HG03354 (cell line): ENCODE data around the gene SMIM21.

ENCODE experiments used
- ATAC-seq: cut with Tn5 transposase; IDR thresholded peaks from one replicate; pipeline ENCODE4 v1.9.1; 2021; ENCODE audit warnings: mild to moderate bottlenecking; ENCODE audit not compliant: unreplicated experiment, poor library complexity, severe bottlenecking

SMIM21 gene

GRCh38 chr18:75384144-75384543, 43.4 kb downstream of the SMIM21 start:
- no peak for ATAC-seq

DNA sequence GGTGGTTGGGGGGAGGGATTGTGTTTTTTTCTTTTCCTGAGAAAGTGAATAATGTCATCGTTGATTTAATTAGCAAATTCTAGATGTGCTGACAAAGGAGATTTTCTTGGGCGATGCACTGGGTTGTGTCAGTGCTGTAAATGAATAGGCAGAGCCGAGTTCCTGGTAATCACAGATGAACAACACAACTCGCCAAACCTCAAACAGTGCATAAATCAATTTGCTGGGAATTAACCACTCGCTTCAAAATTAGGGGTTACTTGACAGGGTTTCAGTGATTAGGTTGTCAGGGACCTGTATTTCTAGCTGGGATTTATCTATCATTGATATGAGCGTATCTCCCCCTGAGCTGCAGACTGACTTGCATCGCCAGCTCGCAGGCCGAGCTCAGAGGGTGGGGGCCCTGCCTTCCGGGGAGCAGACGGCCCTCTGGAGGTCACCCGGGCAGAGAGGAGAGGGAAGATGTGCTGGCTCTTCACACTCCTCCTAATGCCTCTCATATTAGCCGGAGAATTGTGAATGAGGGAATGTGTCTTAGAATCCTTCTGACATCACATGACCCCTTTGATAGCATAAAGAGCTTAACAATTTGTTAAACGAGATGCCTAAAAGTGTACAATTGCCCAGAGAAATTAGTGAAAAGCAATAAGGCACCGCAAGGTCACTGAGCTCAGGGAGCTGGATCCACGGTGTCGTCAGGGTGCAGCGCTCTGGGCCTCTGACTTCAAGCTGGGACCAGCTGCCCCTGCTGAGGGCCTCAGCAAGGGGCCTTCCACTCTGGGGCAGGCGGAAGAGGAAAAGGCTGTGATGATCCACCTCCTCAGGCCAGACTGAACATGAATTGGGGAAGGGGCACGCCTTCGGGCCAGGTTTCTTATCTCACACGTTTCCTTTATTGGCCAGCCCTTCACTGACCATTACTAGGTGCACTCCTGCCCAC, 48.9 kb downstream of the SMIM21 start:
- ATAC-seq, result no peak

DNA sequence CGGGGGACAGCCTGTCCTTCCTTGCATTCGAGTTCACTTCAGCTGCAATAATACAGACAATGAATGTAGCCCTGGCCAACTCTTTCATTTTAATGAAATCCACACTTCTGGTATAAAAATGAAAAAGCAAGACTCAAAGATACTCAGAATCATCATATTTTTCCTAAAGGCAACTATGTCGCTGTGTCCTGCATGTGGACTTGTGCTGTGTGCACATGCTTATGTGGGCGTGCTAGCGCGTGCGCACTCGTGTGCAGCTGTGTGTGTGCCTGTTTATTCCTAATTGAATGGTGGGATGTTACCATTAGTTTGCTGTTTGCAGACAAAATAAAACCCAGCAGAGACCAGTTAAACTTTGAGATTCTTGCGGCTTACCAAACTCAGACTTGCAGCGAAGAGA, 49.6 kb downstream of the SMIM21 start:
- no peak for ATAC-seq

DNA sequence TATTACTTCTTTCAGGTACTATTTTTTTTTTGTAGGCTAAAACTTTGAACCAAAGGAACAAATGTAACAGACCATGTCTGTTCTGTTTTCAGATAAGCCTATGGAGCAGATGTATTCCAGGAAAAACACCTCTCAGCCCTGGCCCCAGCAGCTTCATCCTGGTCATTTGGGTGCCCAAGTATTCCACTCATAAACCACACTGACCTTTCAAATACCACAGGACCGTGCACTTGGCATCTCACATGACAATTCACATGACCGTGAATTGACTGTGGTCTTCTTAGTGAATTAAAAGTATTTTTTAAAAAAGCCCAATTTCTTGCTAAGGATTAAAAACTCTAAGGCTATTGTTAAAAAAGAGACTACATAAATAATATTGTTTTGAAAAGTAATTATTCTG, 50.2 kb downstream of the SMIM21 start:
- ATAC-seq, result no peak

DNA sequence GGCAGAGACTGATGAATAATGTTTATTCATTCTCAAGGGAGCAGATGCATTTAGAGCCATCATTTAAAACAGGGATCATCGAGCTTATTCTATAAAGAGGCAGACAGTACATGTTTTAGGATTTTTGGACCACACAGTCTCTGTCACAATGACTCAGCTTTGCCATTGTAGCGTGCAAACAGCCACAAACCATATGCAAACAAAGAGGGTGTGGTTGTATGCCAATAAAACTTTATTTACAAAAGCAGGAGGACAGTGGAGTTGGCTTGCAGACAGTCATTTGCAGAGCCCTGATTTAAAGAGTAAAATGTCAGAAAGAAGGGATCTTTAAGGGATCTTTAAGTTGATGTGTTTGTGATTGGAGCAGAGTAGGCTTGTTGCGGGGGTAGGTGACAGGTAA, 51.5 kb downstream of the SMIM21 start:
- no peak for ATAC-seq

- ATAC-seq, result no peak
Measured at GRCh38 chr18:75375341-75375740, 52.2 kb downstream of the SMIM21 start.

- no peak for ATAC-seq
Measured at GRCh38 chr18:75374466-75374865, 53.0 kb downstream of the SMIM21 start.

DNA sequence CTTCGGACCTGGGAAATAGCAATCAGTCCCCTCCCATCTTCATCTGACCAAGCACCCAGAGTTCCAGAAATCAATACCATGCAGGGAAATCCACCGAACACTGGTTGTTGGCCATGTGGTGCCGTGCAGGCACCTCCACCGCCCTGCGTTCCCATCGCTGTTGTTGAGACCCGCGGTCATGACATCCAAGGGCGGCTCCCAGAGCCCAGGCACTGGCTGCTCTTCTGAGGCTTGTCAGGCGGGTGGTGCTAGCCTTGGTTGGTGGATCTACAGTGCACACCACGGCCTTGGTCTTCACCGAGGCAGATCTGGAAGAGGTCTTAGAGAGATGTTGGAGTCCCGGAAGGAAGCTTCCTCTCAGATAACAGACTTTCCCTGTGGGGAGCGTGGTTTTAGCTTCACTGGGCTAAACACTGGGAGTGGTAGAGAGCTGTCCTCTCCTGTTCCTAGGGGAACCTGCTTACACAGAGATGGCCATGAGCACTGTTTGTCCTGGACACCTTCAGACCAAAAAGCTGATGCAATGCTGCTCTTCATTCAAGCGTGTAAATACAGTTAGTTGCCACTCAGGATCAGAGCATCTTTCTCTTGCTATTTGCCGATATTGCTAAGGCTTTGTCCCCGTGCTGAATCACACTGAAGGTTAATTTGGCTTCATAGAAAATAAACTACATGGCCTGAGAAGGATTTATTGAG, 58.3 kb downstream of the SMIM21 start:
- no peak for ATAC-seq

DNA sequence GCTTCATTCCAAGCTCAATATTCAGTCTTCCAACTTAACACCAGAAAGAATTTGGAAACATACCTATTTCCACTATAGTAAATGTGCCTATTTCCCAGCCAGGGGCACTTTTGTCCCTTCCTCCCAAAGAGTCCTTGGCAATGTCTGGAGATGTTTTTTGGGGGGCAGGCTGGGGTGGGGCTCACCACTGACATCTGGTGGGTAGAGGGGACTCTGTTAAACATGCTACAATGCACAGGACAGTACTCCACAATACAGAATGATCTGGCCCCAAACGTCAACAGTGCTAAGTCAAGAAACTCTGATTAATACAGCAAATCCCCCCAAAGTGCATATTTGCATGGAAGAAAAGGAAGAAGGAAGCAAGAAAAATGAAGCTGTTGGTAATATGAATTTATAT, 61.7 kb downstream of the SMIM21 start:
- no peak for ATAC-seq

GRCh38 chr18:75365254-75365629, 62.3 kb downstream of the SMIM21 start:
- no peak for ATAC-seq

DNA sequence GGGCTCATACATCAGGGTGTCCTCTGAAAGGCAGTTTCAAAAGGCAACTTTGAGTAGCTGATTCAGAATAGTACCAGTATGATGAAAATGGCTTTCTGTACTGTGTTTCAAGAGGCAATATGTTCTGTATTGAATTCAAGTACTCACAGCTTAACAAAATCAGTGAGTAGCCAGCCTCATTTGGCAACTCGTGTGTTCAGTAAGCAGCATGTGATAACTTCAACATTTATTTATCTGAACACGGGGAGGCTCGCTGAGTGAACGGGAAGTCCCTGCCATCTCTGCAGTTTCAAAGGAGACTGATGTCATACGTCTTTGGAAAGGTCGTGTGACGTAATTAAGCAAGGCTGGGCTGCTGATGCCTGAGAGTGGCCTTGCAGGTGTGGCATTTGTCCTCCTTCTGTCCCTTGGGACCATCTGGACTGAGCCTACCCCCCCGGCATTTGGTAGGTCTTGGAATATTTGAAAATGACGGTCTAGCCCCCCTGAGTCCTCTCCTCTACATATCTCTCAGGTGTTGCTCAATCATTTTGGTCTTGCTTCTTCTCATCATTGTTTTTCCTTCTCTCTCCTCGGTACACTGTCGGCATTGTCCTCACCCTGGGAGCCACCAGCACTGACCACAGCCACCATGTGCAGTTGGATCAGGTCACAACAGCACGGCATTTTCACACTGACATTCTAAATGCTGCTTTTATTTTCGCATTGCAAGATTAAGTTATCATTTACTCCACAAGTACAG, 62.8 kb downstream of the SMIM21 start:
- no peak for ATAC-seq

DNA sequence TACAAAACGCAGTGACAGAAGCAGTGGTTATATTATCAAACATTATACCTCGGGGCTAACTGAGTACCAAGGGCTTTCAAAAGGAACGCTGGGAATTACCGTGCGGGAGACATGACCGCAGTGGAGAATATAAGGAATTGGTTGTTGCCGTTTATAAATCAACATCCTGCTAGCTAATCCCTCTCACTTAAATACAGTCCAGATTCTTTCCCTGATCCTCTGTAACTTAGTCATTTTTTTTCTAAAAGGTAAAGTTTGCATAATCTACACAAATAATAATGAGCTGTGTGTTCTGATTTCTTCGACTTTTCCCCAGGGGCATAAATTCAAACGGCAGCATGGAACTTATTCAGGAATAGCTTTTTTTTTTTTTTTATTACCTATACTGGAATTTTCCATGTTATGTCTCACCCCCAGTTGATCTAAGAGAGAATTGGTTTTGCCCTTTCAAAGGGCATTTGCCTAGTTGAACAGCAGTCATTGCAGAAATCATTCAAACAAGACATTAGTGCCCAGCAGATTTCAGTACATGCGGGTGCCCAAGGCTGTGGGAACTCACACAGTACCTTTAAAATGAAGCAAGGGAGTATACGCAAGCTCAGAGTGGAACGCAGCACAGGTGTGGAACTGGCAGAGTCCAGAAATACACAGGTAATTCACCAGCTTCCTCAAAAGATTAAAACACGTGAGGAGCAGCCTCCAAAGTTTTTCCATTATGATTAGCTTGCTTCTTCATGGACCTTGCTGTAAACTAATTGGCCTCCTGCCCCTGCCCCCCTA, 63.9 kb downstream of the SMIM21 start:
- ATAC-seq, result no peak

DNA sequence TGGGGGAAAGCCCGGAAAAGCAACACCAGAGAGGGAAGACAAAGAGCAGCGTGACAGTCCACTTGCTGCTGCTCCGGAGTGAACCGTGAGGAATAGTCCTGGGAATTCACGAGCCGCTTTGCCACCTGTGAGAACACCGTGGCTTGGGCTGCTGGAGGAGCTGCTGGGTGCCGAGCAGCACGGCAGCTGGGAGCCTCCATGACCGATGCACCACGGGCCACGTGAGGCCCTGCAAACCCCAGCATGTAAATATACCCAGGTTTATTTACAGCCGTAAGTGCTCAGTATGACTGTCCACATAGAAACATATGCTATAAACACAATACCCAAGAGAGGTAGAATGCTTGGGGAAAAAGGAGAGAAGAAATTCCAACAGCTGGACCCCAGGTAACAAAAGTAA, 65.1 kb downstream of the SMIM21 start:
- ATAC-seq, result no peak

DNA sequence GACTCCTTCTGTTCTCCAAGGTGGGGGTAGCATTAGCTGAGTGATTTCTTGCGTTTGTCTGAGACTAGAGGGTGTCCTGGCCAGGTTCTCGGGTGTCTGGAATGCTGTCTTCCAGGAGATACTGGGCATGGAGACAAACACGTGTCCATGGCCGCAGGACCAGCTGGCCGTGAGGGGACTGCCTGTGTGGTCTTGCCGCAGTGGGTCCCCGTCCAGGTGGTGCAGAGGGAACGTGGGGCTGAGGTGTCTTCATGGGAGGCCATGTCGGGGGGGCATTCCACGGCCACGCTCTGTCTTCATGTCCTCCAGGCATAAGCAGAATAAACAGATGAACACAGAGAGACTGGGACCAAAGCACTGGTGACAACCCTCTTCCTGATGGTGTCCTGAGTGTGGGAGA, 66.6 kb downstream of the SMIM21 start:
- ATAC-seq, result no peak

DNA sequence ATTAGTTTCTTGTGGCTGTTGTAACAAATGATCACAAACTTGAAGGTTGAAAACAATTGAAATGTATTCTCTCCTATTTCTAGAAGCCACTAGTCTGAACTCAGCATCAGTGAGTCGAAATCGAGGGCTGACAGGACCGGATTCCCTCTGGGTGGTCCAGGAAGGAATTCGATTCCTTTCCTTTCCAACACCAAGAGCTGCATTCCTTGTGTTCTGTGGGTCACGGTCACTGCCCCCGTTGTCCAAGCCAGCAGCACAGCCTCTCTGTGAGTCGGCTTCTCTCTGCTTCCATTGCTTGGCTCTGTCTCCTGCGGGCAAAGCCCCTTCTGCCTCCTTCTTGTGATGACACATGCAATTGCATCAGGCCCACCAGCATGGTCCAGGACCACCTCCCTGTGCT, 67.3 kb downstream of the SMIM21 start:
- no peak for ATAC-seq
